HG02981 (cell line): ENCODE results near the gene RPS6KA2.
A peak's percentile ranks its signal among the peaks of the same experiment; 100 is the strongest.
"Not testable (repeated sequence)": the region's sequence is repeated elsewhere in the genome, so short reads cannot be mapped to it uniquely, and the experiment has no call there.

Experiments used
- ATAC-seq: cut with Tn5 transposase; IDR thresholded peaks from one replicate; pipeline ENCODE4 v1.9.1; 2021; ENCODE audit warnings: mild to moderate bottlenecking, moderate library complexity; ENCODE audit not compliant: unreplicated experiment

The RPS6KA2 gene

DNA sequence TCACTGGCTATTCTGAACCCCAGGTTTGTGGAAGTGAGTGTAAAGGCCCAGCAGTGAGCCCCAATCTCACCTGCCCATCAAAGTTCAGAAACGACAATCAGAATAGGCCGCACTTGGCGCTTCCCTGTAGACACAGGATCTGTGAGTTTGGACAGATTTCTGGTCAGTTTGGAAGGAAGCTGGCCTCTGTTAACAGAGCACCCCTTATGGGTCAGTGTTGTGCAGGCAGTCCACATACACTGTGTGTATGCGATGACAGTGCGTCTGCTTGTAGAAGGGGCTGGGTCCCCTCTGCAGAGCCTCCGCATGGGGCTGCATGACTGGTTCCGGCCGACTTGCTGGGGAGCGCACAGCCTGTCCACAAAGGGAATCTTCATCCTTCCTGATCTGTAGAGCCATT lies 240.9 kb downstream of the RPS6KA2 start:
- no peak for ATAC-seq

DNA sequence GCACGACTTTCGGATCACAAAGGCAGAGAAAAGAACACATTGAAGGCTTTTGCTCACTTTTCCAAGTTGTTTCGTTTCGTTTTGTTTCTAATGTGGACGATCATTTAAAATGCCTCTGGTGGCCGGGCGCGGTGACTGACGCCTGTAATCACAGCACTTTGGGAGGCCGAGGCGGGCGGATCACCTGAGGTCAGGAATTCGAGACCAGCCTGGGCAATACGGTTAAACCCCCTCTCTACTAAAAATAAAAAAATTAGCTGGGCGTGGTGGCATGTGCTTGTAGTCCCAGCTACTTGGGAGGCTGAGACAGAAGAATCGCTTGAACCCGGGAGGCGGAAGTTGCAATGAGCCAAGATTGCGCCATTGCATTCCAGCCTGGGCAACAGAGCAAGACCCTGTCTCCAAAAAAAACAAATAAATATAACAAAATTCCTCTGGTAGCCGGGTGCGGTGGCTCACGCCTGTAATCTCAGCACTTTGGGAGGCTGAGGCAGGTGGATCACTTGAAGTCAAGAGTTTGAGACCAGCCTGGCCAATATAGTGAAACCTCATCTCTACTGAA lies 243.2 kb downstream of the RPS6KA2 start:
- ATAC-seq, result peak; percentile 2

DNA sequence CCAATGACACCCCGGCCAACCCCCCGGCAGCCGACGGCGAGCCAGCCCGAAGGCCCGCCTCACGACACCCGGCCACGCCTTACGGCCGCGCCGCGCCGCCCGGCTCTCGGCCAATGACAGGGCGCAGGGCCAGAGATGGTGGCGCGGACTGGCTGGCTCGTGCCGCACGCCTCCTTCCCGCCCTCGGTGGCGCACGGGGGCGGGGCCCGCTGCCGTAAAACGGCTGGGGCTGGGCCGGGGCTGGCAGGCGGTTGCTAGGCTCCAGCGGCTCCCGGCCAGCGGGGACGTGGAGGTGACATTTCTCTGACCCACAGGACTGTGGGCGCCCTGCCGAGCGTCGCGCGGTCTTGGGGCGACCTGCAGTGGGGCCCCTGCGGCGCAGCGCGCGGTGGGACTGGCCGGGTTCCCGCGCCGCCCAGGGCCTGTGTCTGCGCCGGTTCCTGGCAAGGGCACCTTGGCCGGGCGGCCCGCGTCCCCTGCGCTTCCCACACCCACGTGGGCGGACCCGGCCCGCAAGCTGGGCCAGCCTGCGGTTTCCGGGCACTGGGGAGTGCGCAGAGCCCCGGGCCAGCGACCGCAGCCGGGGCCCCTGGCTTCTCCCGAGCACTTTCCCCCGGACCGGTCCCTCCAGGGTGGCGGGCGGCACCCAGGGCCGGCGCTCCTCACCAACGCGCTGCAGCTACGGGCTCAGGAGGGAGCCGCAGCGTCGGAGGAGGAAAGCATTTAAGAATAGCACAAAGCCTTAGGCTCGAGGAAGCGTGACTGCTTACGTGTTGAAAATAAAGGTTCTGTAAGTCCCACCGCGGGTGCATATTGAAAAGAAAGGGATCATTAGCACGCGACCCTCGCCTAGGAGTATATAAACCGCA lies 243.9 kb downstream of the RPS6KA2 start, which contains the start of gene MPC1:
Gene MPC1 (minus strand): TSS at position 8 of the 869 bp plus-strand sequence. CDS start 64 bp downstream, outside the sequence.
- peak; percentile 87 for ATAC-seq

DNA sequence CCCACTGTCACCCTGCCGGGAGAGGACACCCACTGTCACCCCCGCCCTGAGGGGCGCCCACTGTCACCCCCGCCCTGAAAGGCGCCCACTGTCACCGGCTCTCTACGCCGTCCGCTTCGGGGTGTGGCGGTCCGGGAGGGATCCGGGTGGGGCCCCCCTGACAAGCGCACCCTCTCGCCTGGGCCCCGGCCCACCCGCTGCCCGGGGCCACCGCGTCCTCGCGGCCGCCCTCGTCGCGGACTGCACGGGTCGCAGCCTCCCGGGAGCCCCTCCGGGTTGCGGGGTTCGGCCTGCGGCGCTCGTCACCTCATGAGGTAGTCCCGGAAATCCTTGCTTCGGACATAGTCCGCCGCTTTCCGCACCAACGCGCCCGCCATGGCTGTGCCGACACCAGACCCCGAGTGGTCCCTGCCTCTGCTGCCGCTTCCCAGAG lies 244.5 kb downstream of the RPS6KA2 start:
- no peak for ATAC-seq

DNA sequence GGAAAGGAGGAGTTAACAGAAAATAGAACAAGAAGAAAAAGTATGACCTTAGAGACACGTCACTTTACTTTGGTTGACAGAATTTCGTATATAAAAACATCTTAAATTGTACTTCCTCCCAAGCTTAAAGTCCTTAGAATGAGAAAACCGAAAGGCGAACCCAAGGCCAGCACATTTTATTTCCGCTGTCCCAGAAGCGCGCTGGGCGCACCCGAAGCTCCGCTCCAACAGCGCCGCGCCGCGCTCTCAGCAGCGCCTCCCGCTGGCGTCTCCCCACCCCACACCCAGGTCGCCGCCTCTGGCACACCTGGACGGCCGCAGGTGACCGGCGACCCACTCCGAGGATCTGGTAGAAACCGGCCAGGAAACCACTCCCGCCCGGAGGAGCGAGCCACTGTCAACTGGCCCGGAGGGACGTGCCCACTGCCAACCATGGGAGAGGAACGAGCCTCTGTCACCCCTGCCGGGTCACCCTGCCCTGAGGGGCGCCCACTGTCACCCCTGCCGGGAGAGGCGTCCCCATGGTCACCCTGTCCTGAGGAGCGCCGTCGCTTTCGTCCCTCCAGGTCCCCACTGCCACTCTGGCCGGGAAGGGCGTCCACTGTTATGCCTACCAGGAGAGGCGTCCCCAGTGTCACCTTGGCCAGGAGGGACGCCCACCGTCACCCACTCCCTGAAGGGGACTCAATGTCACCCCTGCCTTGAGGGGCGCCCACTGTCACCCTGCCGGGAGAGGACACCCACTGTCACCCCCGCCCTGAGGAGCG lies 245.1 kb downstream of the RPS6KA2 start:
- peak; percentile 50 for ATAC-seq

DNA sequence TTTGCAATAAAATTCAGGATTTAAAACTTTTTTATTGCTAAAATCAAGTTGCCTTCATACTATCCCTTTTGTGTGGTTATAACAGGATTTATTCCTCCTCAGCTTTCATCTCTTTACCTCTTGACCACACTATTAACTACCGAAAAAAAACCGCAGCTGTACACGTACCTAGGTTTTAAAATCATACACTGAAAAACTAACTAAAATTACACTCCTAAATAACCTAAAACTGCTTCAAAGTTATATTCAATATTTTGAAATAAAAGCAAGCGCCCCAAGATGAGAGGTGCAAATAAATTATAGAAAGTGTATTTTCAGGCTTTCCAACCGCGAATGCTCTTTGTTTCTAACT lies 245.7 kb downstream of the RPS6KA2 start:
- no peak for ATAC-seq

DNA sequence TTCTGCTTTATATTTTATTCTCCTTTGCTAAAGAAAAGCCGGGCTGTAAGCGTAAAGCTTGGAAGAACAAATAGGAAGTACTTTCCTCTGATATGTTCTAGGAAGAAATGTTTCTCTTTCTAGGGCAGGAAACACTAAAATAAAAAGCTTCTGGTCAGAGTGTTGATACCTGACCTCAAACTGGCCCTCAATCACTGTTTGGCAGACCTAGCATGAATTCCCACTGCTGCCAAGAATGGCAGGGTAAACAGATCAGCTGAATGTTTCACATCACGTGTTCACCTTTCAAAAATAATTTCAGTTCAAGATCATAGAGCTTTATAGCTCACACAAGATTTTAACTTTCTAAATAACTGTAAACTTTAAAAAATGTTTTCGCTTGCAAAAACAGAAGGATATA lies 247.3 kb downstream of the RPS6KA2 start:
- no peak for ATAC-seq

DNA sequence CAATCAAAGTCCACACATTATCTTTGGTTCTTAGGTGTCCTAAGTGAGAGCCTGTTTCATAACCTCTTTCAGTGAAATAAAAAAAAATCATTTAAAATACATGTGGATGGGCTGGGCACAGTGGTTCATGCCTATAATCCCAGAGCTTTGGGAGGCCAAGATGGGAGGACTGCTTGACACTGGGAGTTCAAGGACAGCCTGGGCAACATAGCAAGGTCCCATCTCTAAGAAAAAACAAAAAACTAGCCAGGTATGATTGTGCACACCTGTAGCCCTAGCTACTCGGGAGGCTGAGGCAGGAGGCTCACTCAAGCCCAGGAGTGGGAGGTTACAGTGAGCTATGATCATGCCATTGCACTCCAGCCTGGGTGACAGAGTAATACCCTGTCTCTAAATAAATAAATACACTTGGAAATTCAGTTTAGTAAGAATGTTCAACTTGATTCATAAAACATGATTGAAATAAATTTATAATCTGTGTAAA lies 247.9 kb downstream of the RPS6KA2 start:
- no peak for ATAC-seq

DNA sequence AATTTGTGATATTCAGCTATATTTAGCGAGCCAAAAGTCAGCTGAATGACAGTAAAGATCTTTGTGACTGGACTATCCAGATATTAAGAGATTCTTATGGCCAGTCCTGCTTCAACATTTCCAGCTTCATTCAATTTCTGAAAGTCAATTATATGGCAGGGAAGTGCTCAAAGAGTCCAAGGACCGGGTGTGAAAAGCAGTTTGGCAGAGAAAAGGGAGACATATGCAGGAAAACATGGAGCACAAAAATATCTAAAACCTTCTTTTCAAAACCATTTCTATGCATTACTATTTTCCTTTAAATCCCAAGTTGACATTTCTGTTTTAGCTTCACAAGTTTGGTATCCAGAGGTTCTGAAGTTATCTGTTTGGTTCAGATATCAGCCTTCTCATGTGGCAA lies 249.3 kb downstream of the RPS6KA2 start:
- ATAC-seq, result no peak

DNA sequence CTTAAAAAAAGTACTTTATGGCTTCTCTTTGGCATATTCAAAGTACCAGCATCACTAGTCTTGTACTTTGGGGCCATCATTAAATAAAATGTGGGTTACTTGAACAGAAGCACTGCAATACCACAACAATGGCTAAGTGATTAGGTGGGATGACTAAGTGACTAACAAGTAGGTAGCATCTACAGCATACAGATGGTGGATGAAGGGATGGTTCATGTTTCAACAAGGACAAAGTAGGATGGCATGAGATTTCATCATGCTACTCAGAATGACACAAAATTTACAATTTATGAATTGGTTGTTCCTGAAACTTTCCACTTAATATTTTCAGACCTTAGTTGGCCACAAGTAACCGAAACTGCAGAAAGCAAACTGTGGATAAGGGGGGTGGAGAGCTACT lies 252.0 kb downstream of the RPS6KA2 start:
- no peak for ATAC-seq

DNA sequence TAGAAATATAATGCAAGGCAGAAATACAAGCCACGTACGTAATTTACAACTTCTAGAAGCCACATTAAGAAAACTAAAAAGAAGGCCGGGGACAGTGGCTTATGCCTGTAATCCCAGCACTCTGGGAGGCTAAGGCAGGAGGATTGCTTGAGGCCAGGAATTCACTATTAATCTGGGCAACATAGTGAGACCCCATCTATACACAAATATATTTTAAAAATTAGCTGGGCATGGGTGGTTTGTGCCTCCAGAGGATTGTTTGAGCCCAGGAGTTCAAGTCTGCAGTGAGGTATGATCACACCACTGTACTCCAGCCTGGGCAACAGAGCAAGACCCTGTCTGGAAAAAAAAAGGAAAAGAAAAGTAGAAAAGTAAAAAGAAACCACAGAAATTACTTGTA lies 256.6 kb downstream of the RPS6KA2 start:
- ATAC-seq, result no peak

DNA sequence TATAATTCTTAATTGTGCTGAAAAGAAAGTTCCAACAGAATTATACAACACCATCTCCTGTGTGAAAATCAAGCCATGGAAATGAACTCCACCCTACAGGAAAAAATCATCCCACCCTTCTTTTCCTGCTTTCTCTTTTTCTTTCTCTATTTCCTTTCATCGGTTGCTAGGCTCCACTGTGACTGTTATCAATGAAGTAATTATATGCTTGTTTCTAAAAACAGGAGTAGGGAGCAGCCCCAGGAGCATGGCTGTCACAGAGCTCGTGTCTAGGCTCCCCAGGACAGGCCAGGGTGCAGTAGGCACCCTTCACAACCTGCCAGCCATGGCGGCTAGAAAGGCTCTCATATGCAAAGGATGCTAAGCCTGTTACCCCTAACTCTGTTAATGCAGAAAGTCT lies 257.3 kb downstream of the RPS6KA2 start:
- ATAC-seq, result no peak

DNA sequence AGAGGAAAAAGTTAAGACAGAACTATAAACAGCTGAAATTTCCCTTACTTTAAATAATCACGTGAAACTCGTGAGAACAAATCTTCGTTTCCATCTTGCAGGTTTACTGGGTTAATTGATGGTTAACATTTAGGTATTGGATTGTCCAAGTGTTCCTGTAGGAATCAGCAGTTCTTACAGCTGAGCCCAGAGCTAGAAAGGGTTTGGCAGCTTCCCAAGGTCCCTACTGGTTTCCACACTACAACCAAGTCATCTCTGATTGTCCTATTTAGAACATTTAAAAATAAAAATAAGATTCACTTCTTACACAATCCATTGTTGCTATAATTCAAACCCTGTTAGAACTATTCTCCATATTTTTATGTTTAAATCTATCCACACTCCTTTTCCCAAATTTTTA lies 260.1 kb downstream of the RPS6KA2 start:
- ATAC-seq, result no peak

DNA sequence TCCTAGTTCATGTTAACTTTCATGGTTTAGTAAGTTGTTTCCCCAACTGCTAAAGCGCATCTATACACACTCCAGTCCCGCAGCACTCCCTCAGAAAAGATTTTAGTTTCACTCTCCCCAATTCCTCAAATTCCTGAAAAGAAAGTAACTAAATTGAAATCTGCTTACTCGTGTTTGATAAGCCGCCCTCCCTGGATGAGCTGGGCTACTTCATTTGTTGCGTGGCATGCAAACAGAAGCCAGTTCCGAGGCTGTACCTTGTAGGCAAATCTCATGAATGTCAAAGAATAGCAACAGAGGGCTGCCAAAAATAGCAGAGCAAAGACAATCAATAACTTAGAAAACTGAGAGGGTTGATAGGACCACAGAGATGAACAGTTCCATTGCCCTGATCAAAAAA lies 261.2 kb downstream of the RPS6KA2 start:
- no peak for ATAC-seq

DNA sequence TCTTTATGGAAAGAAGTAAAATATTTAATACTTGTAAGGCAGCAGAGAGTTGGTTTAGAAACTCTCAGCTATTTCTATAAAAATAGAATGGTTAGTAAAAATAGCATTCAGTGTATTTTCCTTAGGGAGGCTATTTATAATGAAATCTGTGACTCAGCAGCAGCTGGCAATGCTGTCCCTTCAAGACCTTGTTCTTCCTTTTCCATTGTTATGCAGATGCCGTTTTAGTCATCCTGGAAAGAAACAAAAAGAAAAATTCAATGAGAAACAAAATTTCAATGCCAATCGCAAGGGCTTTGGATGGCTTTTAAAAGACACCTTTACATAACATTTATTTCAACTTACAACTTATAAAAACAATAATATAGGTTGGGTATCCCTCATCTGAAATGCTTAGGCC lies 261.8 kb downstream of the RPS6KA2 start:
- no peak for ATAC-seq

DNA sequence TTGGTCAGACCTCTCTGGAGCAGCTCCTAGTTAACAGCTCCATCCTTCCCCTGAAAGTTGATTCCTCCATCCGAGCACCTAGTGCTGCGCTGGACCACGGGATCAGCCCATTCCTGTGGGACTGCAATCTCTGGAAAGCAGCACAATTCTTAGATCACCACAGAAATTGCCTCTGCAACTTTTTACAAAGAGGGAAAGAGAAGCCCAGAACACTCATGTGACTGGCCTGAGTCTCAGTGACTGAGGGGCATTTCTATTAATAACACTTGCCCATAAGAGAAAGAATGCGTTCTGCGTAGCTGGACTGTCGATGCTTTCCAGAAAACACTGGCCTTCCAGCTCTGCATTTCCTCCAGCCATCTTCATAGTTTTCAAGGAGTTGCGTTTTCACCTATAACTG lies 262.6 kb downstream of the RPS6KA2 start:
- ATAC-seq, result no peak

DNA sequence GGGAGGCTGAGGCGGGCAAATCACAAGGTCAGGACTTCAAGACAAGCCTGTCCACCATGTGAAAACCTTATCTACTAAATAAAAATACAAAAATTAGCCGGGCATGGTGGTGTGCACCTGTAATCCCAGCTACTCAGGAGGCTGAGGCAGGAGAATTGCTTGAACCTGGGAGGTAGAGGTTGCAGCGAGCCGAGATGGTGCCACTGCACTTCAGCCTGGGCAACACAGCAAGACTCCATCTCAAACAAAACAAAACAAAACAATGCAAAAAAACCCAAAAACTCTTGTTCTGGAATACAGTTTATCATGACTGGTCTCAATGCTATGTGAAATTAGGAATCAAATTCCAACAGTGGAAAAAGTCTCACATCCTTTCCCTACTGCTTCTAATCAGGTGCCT lies 264.6 kb downstream of the RPS6KA2 start:
- not testable (repeated sequence) for ATAC-seq

DNA sequence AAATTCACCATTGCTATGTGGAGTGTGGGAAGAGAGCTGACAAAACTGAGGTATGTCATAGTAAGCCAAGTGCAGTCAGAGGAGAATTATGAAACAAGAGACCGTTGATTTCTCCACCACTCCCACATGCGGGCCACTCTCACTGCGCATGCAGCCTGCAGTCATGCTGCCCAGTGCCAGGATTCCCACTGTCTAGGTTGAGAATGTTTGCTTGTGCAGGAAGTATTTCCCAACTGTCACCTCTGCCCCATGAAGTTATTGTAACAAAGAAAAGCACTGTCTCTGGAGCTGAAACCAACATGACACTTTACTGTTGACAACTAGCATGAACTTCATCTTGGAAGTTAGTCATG lies 266.0 kb downstream of the RPS6KA2 start:
- ATAC-seq, result no peak

DNA sequence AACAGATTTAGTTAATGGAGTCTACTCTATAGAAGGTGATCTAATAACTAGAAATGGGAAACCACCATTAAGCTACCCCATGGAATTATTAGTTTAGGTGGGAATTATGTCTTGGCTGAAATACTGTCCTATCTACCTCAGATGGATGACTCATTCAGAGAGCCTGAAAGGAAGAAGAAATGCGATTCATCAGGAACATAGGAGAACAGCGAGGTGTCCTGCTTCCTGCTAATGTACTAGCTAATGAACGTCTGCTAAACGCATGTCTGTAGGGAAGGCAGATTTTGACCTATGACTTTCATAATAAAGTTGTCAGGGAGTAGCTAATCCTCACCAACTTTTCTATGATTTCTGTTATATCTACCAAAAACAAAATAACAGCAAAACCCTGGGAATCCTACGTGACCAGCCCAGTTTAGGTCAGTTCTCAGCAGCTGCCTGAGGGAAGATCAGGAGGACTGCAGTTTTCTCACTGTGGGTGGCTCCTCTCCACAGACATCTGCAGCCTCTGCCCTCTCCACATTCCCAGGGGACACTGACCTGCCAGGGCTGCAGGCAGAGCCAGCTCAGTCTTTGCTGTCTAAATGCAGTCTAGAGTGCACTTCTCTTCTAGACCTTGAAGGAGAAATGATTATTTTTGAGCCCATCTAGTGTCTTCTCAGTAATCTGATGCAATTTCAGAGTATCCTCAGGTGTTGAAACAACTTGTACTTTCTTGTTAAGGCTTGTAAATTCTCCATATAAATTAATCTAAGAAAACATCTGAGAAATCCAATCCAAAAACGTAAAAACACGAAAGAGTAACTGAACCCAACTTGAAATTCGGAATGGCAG lies 266.6 kb downstream of the RPS6KA2 start:
- ATAC-seq, result no peak
